Measurements from ENCODE around the gene LHFPL3. TPM values are rescaled to one million over a fixed set of nuclear protein-coding genes. Genes with fewer than 3 reads are reported as not detected.

The LHFPL3 gene
- total RNA-seq, 6 experiments from 2014 or later, result not detected

DNA sequence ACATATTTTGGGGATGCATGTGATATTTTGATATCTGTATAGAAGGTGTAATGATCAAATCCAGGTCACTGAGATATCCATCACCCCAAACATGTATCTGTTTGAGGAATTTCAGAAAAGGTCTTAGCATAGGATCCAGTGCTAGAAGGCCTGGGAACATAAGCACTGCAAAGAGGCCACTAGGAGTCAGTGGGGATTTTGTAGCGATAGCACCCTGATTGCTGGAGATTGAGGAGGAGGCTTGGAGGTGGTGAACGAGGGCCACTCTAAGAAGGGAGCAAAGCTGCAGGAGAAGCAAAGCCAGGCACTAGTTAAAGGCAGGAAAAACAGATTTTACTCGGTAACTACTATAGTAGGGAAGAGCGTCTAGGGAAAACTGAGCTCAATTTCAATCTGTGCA lies 324.0 kb downstream of the LHFPL3 start:
- 63% methylated on average over 4 of the region's 4 CpGs for WGBS (ENCODE audit: insufficient coverage, low coverage, low lambda C conversion rate, missing lambda C conversion rate)
- H3K36me3 ChIP-seq, result no peaks in the 10 kb centered on the region
- TF ChIP-seq POLR2A (IDR thresholded peaks at IDR 0.05) (no peak), CTCF (IDR thresholded peaks at IDR 0.05) (no peak)
- DNase-seq (no peak), ATAC-seq (no peak)
- no peaks in the 10 kb centered on the region for H3K9me3 ChIP-seq
- H3K27ac ChIP-seq, result no peak overlapping the region
- H3K4me3 ChIP-seq, result no peak overlapping the region
- intact Hi-C loops (cut with DNase I), result no loop called here
- H3K4me1 ChIP-seq, result no peaks in the 10 kb centered on the region
- no peaks in the 10 kb centered on the region for H3K27me3 ChIP-seq

DNA sequence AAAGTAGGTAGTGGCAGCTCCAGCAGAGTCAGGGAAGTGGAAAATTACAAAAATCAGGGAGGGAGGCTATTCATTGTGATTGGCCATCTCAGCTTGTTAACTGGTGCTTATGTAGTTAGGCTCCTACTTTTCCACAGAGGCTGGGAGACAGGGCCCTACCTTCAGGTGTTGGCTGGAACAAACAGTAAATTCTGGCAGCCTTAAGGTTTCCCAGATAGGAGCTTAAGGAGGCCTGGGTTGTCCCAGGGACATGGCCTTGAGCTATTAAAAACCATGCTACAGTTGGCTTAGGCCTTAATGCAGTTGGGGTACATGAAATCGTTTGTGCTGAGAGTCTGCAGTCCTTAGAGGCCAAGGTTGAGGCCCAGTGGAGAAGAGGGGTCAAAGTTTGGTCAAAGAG lies 324.5 kb downstream of the LHFPL3 start:
- no peak for ATAC-seq
- no peak for DNase-seq
- Histone ChIP-seq H3K4me3 (no peak overlapping the region), H3K27me3 (no peaks in the 10 kb centered on the region), H3K4me1 (no peaks in the 10 kb centered on the region), H3K27ac (no peak overlapping the region), H3K9me3 (no peaks in the 10 kb centered on the region), H3K36me3 (no peaks in the 10 kb centered on the region)
- TF ChIP-seq POLR2A (IDR thresholded peaks at IDR 0.05) (no peak), CTCF (IDR thresholded peaks at IDR 0.05) (no peak)
- intact Hi-C loops (cut with DNase I), result no loop called here
- 22% methylated on average over 1 of the region's 1 CpG for WGBS (ENCODE audit: insufficient coverage, low coverage, low lambda C conversion rate, missing lambda C conversion rate)

DNA sequence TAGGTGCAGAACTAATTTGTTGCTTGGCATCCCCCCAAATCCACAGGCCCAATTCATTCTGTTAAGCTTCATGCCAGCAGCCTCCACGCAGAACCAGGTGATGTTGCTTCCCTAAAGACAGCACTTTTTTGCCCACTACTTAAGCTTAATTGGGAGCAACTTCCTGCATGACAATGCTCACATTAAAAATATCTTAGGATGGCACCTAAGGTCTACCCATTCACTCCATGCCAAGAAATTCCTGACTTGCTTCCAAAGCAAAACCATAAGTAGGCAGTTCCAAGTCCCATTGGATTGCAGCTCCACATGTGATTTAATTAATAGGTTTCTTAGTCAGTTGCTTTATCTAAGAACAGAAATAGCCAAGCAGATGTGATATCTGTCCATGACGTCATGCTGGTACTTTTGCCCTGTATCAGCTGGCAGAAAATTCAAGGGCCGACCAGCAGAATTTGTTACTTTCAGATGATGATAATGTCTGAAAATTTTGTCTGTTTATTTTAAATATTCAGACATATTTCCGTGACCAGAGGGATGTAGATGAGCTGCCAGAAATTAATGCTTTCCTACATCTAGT lies 325.5 kb downstream of the LHFPL3 start:
- Histone ChIP-seq H3K27me3 (no peaks in the 10 kb centered on the region), H3K9me3 (no peaks in the 10 kb centered on the region), H3K4me1 (no peaks in the 10 kb centered on the region), H3K36me3 (no peaks in the 10 kb centered on the region), H3K4me3 (no peak overlapping the region), H3K27ac (no peak overlapping the region)
- intact Hi-C loops (cut with DNase I), result no loop called here
- DNase-seq, result no peak
- WGBS (ENCODE audit: insufficient coverage, low coverage, low lambda C conversion rate, missing lambda C conversion rate), result 73% methylated on average over 3 of the region's 4 CpGs
- no peak for ATAC-seq
- TF ChIP-seq CTCF (IDR thresholded peaks at IDR 0.05) (no peak), POLR2A (IDR thresholded peaks at IDR 0.05) (no peak)

- WGBS (ENCODE audit: insufficient coverage, low coverage, low lambda C conversion rate, missing lambda C conversion rate), result 48% methylated on average over 3 of the region's 3 CpGs
- intact Hi-C loops (cut with DNase I), result no loop called here
- H3K9me3 ChIP-seq, result no peaks in the 10 kb centered on the region
Observed at GRCh38 chr7:104655592-104655991, 327.2 kb downstream of the LHFPL3 start.

More at GRCh38 chr7:104655592-104655991, 327.2 kb downstream of the LHFPL3 start:
- DNase-seq (no peak), ATAC-seq (no peak)
- Histone ChIP-seq H3K27ac (no peak overlapping the region), H3K36me3 (no peaks in the 10 kb centered on the region), H3K27me3 (no peaks in the 10 kb centered on the region), H3K4me3 (no peak overlapping the region), H3K4me1 (no peaks in the 10 kb centered on the region)
- TF ChIP-seq CTCF (IDR thresholded peaks at IDR 0.05) (no peak), POLR2A (IDR thresholded peaks at IDR 0.05) (no peak)

Measured in right lobe of liver (tissue), 6 donors.